ENCODE results near the gene KIT.

The KIT gene

DNA sequence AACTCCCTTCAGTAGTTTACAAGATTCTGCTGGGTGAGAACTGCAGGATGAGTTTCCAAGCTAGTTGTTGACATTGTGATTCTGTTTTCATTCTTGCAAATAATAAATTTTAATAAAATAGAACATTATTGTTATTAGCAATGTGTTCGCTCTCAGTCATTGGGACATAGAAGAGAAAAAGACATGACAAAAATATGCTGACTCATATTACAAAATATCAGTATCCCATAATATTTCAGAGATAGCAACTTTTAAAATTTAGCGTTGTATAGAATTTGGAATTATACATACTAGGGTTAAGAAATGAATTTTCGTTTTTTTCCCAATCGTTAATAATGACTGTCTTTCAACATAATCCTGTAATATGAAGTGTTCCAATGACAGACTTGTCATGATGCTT, 45.4 kb downstream of the KIT start:
- DNase-seq (ENCODE audit: low spot score): no peak

DNA sequence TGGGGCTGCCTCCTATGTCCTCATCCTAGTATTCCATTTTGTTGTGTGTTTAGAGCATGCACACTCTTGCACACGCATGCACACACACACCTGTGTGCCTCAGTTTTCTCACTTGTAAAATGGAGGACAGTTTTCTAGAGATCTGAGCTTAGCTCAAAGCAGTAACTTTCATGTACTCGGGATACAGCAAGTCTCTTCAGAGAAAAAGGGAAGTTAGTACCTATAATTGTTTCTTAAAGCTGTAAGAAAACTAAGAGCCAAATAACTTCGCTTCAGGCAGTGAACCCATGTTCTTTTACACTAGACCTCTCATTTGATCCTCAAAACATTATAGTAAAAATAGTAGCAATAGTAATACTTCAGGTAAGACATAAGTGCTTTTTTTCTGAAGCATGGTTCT, 49.6 kb downstream of the KIT start:
- no peak for DNase-seq (ENCODE audit: low spot score)

DNA sequence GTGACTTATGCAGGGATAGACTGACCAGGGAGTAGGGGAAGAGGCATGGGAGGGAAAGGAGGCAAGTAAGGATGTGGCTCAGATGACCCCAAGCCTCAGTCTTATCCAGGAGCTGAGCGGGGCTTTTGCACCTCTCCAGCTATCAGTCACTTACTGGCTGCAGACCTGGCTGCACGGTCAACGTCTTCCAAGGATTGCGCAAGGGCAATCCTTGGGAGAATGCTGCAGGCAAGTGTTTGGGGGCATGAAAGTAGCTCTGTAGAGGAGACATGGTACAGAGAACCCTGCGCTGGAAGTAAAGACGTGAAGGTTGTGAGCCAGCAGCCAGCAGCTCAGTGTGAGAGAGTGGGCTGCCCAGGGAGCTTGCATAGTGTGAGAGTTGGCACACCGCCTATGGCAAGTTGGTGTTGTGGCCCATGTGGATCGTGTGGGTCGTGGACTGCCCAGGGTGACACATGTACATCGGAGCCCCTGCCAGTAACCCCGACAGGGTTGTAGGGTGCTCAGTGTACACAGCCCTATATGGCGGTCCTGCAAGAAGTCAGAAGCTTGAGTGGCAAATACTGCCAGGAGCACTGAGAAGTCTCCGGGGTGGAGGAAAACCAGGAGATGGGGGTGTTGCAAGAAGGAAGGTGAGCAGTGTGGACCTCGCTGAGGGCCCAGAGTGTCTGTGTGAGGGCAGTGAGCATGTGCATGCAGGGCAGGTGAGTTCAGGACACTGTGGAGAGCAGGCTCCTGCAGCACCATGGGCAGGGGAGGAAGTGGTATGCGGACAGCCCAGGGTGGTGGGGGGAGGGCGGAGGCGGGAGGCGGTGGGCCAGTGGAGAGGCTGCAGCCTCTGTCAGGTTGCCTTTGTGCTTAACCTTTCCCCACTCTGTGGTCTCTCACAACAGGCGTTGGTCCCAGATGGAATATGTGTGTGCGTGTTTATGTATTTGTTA, 50.9 kb downstream of the KIT start:
- DNase-seq (ENCODE audit: low spot score): no peak

DNA sequence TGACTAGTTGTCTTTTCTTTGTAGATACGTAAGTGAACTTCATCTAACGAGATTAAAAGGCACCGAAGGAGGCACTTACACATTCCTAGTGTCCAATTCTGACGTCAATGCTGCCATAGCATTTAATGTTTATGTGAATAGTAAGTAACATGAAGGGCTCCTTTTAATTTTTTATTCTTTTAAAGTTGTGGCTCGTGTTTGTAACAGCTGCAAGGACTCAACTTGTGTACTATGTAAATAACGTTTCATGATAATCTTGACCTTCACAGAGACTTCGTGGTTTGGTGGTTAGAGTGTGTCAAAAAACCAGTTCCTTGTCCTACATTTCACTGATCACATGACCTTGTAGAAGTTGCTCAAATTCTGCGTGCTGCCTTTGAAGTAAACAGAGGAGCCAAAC, 51.6 kb downstream of the KIT start:
- DNase-seq (ENCODE audit: low spot score): no peak

DNA sequence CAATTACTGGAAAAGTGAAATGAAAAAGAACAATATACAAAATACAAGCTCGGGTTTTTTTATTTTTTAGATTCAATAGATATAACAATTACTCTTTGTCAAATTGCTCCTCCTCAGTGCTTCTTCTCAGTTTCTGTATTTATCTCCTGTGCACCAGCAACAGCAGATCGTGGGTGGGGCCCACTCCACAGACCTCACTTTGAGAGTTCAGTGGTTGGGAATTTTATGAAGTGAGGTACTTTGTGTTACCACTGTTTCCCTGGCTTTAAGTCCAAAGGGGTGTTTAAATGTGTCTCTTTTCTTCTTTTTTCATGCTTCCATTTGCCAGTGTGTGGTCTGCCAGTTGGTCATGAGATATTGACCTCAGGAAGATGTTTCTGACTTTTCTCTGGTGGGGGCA, 54.4 kb downstream of the KIT start:
- DNase-seq (ENCODE audit: low spot score): no peak

DNA sequence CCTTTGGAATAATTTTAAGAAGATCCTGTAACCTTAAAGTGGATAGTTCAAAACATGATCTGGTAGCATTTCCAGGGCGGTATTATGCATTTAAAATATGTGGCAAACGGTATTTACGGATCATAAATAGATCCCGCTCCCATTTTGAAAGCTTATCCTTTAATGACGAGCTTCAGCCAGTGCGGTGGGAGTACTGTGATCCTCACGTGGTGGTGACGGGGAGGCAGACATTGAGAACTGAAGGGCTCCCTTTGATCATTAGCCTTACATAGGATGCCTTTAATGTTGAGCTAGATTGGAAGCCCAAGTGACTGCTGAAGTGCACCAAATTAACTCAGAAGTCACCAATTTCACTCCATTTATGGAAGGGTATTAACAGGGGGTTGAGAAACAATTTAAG, 56.9 kb downstream of the KIT start:
- DNase-seq (ENCODE audit: low spot score): no peak

DNA sequence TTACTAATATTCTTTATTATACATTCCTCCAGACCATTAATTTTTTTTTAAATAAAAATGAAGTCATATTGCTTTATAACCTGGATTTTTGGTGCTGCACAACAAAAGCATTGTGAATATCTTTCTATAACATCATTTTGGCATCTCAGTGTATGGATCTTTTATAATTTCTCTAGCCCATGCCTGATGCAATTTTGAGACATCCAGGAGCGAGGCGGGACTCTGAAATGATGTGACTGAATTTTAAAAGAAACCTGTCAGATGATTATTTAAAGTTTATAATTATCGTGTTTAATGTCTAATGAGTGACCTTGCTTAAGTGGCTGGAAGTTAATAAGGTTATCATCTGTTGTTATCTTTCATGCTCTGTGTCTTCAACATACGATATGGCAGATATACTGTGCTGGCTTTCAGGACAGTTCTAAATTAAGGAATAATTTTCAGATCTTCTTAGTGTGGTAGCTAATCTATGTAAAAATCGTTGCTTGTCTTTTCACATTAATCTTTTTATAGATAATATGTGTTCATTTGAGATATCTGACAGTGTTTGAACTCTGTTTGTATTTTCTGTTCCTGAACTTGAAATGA, 58.8 kb downstream of the KIT start:
- no peak for DNase-seq (ENCODE audit: low spot score)

DNA sequence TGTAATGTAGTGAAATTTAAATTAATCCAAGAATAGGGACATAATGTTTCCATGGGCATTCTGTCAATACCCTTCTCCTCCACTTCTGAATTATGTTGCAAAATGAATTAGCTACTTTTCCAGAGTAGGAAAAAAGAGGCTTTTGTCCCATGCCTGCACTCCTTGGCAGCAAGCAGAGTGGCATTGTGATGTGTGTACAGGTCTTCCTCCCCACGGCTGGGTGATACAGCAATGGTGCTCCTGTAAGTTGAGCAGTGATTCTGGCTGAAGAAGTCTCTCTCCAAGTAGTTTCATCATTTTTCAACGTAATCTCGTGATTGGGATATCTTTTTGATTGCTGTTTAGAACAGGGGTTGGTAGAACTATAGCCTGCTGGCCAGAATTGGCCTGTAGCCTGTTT, 59.9 kb downstream of the KIT start:
- no peak for DNase-seq (ENCODE audit: low spot score)

DNA sequence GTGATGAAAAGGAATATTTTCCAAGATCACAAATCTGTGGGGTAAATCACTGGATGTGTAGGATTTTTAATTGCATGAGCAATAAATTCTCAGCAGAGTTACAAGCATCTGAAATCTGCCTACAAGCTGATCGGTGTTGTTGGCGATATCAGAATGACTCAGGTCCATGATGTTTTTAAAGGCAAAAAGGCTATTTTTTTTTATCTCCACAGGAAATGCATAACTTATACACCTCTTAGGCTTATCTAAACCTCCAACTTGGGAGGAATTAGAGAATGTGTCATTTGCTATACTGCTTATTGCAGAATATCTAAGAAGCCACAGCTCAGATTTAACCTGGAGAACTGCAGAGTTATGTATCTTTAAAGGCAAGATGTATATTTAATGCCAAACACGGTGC, 61.6 kb downstream of the KIT start:
- DNase-seq (ENCODE audit: low spot score): no peak

DNA sequence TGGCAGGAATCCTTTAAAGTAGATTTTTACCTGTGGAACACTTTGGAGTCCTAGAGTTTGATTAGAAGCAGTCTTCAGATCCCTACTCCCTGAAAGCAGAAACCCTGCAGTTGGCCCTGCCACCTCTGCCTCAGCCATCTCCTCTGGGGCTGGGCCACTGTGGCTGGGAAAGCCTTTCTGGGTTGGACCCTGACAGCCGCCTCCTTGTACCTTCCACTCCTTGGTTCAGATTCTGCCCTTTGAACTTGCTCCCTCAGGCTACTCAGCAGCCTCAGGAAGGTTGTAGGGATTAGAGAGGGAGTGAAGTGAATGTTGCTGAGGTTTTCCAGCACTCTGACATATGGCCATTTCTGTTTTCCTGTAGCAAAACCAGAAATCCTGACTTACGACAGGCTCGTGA, 65.5 kb downstream of the KIT start:
- no peak for DNase-seq (ENCODE audit: low spot score)

DNA sequence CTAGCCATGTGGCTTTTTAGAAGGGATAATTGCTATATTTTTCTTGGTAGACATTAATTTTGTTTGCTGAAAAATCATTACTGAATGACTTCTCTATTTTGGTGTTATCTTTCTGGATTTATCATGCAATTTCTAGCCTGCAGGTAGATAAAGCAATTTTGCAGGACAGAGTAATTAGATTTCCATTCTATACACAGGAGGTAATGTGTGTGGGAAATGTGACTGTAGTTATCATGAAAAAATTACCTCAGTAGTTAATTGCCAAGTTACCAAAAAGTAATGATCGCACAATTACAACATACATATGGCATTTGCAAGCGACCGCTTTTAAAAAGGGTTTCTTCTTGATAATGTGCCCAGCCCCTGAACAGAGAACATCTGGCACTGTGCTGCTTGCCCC, 66.1 kb downstream of the KIT start:
- no peak for DNase-seq (ENCODE audit: low spot score)

DNA sequence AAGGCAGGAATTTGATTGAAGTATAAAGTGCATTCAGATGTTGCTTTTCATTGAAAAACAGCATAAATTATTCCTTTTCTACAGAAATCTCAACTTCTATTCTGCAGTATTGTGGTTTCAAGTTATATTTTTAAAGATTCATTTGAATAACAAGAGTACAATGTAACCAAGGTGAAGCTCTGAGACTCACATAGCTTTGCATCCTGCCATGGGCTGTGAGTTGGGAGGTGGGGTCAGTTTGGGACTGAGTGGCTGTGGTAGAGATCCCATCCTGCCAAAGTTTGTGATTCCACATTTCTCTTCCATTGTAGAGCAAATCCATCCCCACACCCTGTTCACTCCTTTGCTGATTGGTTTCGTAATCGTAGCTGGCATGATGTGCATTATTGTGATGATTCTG, 69.2 kb downstream of the KIT start:
- no peak for DNase-seq (ENCODE audit: low spot score)

DNA sequence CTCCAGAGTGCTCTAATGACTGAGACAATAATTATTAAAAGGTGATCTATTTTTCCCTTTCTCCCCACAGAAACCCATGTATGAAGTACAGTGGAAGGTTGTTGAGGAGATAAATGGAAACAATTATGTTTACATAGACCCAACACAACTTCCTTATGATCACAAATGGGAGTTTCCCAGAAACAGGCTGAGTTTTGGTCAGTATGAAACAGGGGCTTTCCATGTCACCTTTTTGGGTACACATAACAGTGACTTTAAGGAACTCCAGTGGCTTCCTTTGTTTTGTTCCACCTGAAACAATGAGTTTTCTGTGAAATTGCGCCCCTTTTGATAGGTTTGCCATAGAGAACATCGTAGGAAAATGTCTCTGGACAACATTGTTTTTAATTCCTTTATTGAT, 69.6 kb downstream of the KIT start:
- DNase-seq (ENCODE audit: low spot score): no peak

DNA sequence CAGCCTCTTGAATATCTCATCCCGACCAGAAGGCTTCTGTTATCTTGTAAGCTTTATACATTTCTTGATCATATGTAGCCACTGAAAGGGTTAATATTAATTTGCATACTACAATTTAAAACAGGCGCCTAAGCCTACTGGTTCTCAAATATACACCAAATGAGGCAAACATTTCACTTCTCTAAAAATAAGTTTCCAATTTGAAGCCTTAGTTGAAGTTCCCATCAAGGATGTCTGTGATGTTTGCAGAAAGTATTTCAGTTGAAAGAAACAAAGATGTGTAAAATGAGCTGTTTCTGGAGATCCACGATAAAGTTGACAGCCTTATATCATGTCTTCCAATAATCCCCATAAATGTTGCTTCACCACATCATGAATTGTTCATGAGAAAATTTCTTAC, 70.6 kb downstream of the KIT start:
- no peak for DNase-seq (ENCODE audit: low spot score)

DNA sequence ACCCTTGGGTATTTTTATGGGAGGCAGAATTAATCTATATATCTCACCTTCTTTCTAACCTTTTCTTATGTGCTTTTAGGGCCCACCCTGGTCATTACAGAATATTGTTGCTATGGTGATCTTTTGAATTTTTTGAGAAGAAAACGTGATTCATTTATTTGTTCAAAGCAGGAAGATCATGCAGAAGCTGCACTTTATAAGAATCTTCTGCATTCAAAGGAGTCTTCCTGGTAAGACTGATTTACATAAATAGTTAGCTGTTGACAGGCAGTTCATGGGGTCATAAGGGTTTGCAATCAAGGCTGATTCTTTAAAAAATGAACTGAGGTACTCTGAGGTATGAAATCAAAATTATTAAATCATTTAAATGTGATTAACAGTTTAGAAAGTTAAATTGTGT, 71.5 kb downstream of the KIT start:
- DNase-seq (ENCODE audit: low spot score): no peak

DNA sequence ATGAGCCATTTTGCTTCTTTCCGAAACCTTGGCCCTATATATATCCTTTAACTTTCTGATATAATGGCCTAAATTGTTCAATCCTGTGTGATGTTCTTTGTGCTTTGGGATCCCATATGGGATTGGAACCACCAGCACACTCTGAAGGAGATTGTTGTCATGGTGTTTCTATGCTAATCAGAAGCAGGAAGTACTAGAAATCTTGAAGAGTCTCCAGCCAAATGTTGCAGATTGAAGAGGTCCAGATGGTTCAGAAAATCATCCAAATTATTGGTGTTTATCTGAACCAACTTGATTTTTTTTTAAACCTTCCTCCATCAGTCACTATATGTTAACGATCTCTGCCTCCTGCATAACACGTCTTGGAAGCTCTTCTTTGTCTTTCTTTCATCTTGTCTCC, 72.8 kb downstream of the KIT start:
- DNase-seq (ENCODE audit: low spot score): no peak

DNA sequence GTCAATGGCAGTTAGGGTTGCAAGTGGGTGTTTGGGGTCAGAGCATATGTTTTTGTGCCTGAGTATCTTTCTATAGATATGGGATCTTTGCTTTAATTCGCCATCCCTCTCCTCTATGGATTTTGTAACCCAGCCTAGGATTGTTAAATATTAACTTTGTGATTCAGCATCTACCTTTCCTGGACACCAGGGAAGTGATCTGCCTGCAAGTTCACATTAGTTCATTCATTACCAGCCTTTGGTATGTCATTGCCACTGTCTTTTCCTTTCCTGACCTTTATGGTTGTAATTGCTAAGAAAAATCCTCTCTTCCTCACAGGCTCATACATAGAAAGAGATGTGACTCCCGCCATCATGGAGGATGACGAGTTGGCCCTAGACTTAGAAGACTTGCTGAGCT, 73.8 kb downstream of the KIT start:
- DNase-seq (ENCODE audit: low spot score): no peak

DNA sequence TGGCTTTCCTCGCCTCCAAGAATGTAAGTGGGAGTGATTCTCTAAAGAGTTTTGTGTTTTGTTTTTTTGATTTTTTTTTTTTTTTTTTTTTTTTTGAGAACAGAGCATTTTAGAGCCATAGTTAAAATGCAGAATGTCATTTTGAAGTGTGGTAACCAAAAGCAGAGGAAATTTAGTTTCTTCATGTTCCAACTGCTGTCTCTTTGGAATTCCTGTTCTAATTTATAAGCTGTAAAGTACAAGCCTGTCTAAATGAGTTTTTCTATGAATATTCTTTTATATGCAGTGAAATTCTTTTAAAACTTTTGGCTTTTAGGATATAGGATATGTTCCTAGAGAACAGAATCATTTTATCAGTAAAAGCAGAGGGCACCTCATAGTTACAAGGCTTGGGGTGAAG, 74.2 kb downstream of the KIT start:
- no peak for DNase-seq (ENCODE audit: low spot score)

DNA sequence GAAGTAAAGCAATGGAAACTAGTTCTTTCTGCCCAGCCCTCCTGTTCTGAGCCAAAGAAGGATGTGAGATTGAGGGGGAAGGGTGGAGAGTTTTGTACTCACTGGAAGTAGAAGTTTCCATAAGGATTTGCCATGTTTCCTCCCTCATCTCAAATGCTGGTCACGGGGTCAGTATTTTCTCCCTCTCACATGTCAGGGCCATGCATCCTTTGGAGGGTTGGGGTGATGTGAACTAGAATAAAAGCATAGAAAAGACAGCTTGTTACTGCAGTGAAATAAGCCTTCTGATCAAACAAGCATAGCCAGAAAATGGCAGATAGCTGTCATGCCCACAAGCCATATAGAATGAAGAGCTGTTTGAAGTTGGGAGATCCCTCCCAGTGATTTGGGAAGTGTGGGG, 79.7 kb downstream of the KIT start:
- DNase-seq (ENCODE audit: low spot score): no peak

DNA sequence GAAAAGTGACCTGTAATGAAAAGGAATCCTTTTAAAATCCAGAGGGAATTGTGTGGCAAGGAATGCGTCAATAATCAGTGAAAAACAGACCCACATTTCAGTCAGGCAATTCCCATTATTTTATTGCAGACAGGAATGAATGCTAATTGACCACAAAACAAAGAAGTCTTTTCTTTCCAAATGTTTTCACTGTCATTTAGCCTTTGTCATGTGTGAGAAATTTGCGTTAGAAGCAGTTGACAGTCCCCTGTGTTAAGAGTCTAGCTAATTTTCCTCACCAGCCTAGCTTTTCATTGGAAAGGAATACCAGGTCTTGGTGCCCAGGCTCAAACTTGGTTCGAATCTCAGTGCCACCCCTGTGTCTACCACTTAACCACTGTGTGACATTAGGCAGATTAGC, 83.4 kb downstream of the KIT start:
- no peak for DNase-seq (ENCODE audit: low spot score)

DNA sequence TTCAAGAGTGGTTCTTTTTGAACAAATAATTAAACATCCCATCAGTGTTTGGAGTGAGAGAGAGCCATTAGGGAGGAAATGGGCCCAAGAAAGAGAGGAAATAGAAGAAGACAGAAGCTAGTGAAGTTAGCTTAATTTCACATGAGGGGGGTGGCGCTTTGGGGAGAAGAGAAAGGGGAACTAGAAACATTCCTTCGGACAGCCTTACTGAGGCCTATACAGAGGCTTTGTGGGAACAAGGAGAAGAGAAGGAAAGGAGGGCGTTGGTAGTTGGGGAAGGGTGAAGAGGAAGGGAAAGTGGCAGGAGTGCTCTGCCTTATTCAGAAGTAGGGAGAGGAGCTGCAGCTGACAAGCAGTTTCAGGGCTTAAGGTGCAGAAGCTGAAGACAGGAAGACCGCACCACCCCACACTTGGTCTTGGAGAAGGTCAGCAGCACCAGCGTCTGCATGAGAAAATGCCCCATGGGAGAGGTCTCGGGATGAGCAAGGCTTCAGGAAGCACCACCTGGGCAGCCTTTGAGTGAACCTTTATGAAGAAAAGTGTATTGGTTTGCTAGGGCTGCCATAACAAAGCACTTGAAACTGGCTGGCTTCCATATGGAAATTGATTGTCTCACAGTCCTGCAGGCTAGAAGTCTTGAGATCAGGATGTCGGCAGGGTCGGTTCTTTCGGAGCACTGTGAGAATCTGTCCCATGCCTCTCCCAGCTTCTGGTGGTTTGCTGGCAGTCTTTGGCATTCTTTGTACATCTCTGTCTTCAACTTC, 85.1 kb downstream of the KIT start:
- DNase-seq (ENCODE audit: low spot score): no peak

DNA sequence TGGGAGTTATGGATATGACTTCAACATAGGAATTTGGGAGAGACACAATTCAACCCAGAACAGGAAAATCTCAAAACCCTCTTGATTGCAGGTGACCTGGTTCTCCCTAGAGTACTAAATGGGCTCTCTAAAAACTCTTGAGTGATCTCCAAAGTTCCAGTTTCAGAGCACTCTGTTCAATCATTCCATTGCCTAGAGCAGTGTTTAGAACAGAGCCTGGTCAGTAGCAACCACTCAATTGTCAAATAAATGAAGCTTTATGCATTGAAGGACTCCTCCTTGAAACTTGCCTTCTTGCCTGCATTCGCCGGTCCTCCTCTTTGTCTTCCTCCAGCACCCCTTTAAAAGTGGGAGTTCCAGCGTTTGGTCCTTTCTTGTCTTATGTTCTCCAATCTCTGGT, 85.8 kb downstream of the KIT start:
- no peak for DNase-seq (ENCODE audit: low spot score)

DNA sequence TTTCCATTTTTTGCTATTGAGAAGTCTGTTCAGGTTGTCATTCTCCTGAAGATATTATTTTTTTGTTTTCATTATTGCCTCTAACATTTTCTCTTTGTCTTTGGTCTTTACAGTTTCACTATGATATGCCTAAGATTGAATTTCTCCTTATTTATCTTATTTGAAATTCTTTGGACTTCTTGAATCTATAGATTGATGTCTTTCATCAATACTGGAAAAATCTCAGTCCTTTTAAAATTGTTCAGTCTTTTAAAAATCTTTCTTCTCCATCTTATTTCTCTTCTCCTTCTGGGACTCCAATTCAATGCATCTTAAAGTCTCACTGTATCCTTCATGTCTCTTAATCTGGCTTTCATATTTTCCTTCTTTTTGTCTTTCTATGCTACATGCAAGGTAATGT, 86.7 kb downstream of the KIT start:
- no peak for DNase-seq (ENCODE audit: low spot score)

Measured in RKO (cell line).